Uterus (tissue), 4 donors: ENCODE results near the gene KLHDC4. TPM values are rescaled to one million over a fixed set of nuclear protein-coding genes. Genes with fewer than 3 reads are reported as not detected.

ENCODE experiments used
- DNase-seq, 2 donors: peaks; one replicate each; pipeline ENCODE4 v3.0.0-alpha.2; 2019 to 2020
- H3K27ac ChIP-seq, 2 donors: fragments of 200-600 bp; sonication (generic); 1 replicate in 1 of 2; 2 replicates in 1 of 2; pipeline ENCODE4 v1.5.1; 2016 to 2018
- H3K27me3 ChIP-seq, 2 donors: fragments of 200-600 bp; sonication (generic); one replicate each; pipeline ENCODE4 v1.5.1; 2018 to 2019; ENCODE audit warnings: control low read depth in 1 of 2
- H3K36me3 ChIP-seq, 2 donors: fragments of 200-600 bp; sonication (generic); one replicate each; pipeline ENCODE4 v1.5.1; 2019; ENCODE audit warnings: control low read depth in 1 of 2
- H3K4me1 ChIP-seq, 2 donors: fragments of 200-600 bp; sonication (generic); one replicate each; pipeline ENCODE4 v1.5.1; 2018 to 2019; ENCODE audit warnings: control low read depth in 1 of 2
- H3K4me3 ChIP-seq, 2 donors: fragments of 200-600 bp; sonication (generic); 1 replicate in 1 of 2; 2 replicates in 1 of 2; pipeline ENCODE4 v1.5.1; 2018 to 2019; ENCODE audit warnings: mild to moderate bottlenecking in 1 of 2
- H3K9me3 ChIP-seq, 2 donors: fragments of 200-600 bp; sonication (generic); one replicate each; pipeline ENCODE4 v1.5.1; 2019; ENCODE audit warnings: control low read depth in 1 of 2
- CTCF ChIP-seq, 4 experiments: fragments of 200-600 bp in 2 of 4; fragments of 450-650 bp in 2 of 4; sonication (generic) in 2 of 4; IDR thresholded peaks; one replicate each; pipeline ENCODE4 v1.5.1; 2016 to 2019; ENCODE audit warnings: antibody characterized with exemption in 4 of 4, mild to moderate bottlenecking in 2 of 4, moderate library complexity in 1 of 4
- POLR2A ChIP-seq, 2 donors: fragments of 450-650 bp; IDR thresholded peaks; one replicate each; pipeline ENCODE4 v1.6.1; 2016; ENCODE audit warnings: antibody characterized with exemption in 2 of 2, mild to moderate bottlenecking in 1 of 2, moderate library complexity in 1 of 2
- intact Hi-C: fragments of 100-400 bp; cut with DNase I; formaldehyde crosslinking; loops from one replicate; pipeline ENCODE4 v1.15.1; 2023; ENCODE audit warnings: low total_unique reads
- total RNA-seq, 4 donors: library from RNA; depleted of rRNA in 3 of 4; stranded (reverse); fragments of >200 nt in 3 of 4; gene quantifications; one replicate each; pipeline versions ENCODE4 v1.1.0 to v1.2.4, GENCODE V29; 2014 to 2023
- donor health status: DM: yes; HTN: yes; CAD: no.

The KLHDC4 gene
- total RNA-seq, 4 donors from 2014 or later = 25.1 to 49.2 (median 36.4) TPM

GRCh38 chr16:87713451-87714229, 52.1 kb downstream of the KLHDC4 start:
- TF ChIP-seq POLR2A (IDR thresholded peaks at IDR 0.05) (no peak), CTCF (IDR thresholded peaks at IDR 0.05) (no peak)
- DNase-seq = no peak
- no peak overlapping the region for H3K27ac ChIP-seq
- no peak overlapping the region for H3K4me3 ChIP-seq
- H3K9me3 ChIP-seq = no peaks in the 10 kb centered on the region
- no peaks in the 10 kb centered on the region for H3K36me3 ChIP-seq
- H3K4me1 ChIP-seq = no peaks in the 10 kb centered on the region
- H3K27me3 ChIP-seq = no peaks in the 10 kb centered on the region
- intact Hi-C loops = no loop called here

- no peaks in the 10 kb centered on the region for H3K36me3 ChIP-seq
- no peaks in the 10 kb centered on the region for H3K9me3 ChIP-seq
- H3K27ac ChIP-seq = no peak overlapping the region
- H3K27me3 ChIP-seq = no peaks in the 10 kb centered on the region
- no peaks in the 10 kb centered on the region for H3K4me1 ChIP-seq
- no peak overlapping the region for H3K4me3 ChIP-seq
- intact Hi-C loops = no loop called here
- DNase-seq = no peak
- TF ChIP-seq CTCF (IDR thresholded peaks at IDR 0.05) (no peak), POLR2A (IDR thresholded peaks at IDR 0.05) (no peak)
Measured at GRCh38 chr16:87712184-87712762, 53.5 kb downstream of the KLHDC4 start.

GRCh38 chr16:87710887-87711286, 54.9 kb downstream of the KLHDC4 start:
- H3K4me1 ChIP-seq = no peaks in the 10 kb centered on the region
- intact Hi-C loops = no loop called here
- H3K27ac ChIP-seq = no peak overlapping the region
- H3K36me3 ChIP-seq = no peaks in the 10 kb centered on the region
- TF ChIP-seq POLR2A (IDR thresholded peaks at IDR 0.05) (no peak), CTCF (IDR thresholded peaks at IDR 0.05) (no peak)
- DNase-seq = no peak
- no peaks in the 10 kb centered on the region for H3K27me3 ChIP-seq
- H3K4me3 ChIP-seq = no peak overlapping the region
- H3K9me3 ChIP-seq = no peaks in the 10 kb centered on the region

GRCh38 chr16:87709677-87710076, 56.1 kb downstream of the KLHDC4 start:
- TF ChIP-seq CTCF (IDR thresholded peaks at IDR 0.05) (no peak), POLR2A (IDR thresholded peaks at IDR 0.05) (no peak)
- no peaks in the 10 kb centered on the region for H3K27me3 ChIP-seq
- no peaks in the 10 kb centered on the region for H3K36me3 ChIP-seq
- H3K9me3 ChIP-seq = no peaks in the 10 kb centered on the region
- no peak overlapping the region for H3K27ac ChIP-seq
- no peaks in the 10 kb centered on the region for H3K4me1 ChIP-seq
- DNase-seq = no peak
- no peak overlapping the region for H3K4me3 ChIP-seq
- intact Hi-C loops = no loop called here

- no peak for DNase-seq
- intact Hi-C loops = no loop called here
- H3K27ac ChIP-seq = no peak overlapping the region
- H3K4me3 ChIP-seq = no peak overlapping the region
- no peaks in the 10 kb centered on the region for H3K27me3 ChIP-seq
- H3K9me3 ChIP-seq = no peaks in the 10 kb centered on the region
- H3K4me1 ChIP-seq = no peaks in the 10 kb centered on the region
- H3K36me3 ChIP-seq = no peaks in the 10 kb centered on the region
- TF ChIP-seq CTCF (IDR thresholded peaks at IDR 0.05) = no peak
- TF ChIP-seq POLR2A (IDR thresholded peaks at IDR 0.05) = no peak
Measured at GRCh38 chr16:87708881-87709638, 56.7 kb downstream of the KLHDC4 start.
